Skin of body (tissue), 3 donors: Measurements from ENCODE around the gene HLA-B. TPM values are rescaled to one million over a fixed set of nuclear protein-coding genes. Genes with fewer than 3 reads are reported as not detected.

ENCODE experiments used
- DNase-seq: peaks from one replicate; lab custom pipeline; 2025; lab: John Stamatoyannopoulos, UW
- small RNA-seq: library from RNA; depleted of rRNA; stranded (forward); fragments of <200 nt; gene quantifications from one replicate; pipeline ENCODE3, GENCODE V24; 2014; ENCODE audit warnings: low replicate concordance
- total RNA-seq: library from RNA; depleted of rRNA; stranded (reverse); fragments of >200 nt; gene quantifications from one replicate; pipeline ENCODE4 v1.2.3, GENCODE V29; 2014

HLA-B gene
- total RNA-seq, 1 donor from 2014 or later: 155 TPM

GRCh38 chr6:31308050-31308844, 48.7 kb downstream of the HLA-B start:
- no peak for DNase-seq

GRCh38 chr6:31307669-31308049, 49.3 kb downstream of the HLA-B start:
- no peak for DNase-seq

- no peak for DNase-seq
These were observed 51.2 kb downstream of the HLA-B start for GRCh38 chr6:31305703-31306219.

- no peak for DNase-seq
These were observed 52.3 kb downstream of the HLA-B start for GRCh38 chr6:31304683-31305082.

Small RNA genes lying within 50 kb of the gene (small RNA-seq; reads per million reads assigned to genes)
- gene HLA-S (not detected), gene MIR6891 (not detected), gene RF00019 (not detected), gene RNU6-283P (not detected)

Other genes with a start within 250 kb of the HLA-B start
- 4.7 TPM for gene C6orf15, start 244.6 kb downstream of the HLA-B start, total RNA-seq
- 5.9 TPM for gene PSORS1C1, start 242.4 kb downstream of the HLA-B start, total RNA-seq
- gene CDSN, start 236.7 kb downstream of the HLA-B start, total RNA-seq: 37.1 TPM
- gene PSORS1C2, start 218.1 kb downstream of the HLA-B start, total RNA-seq: 2.9 TPM
- gene CCHCR1, start 199.4 kb downstream of the HLA-B start, total RNA-seq: 18.1 TPM
- 10.0 TPM for gene TCF19, start 198.6 kb downstream of the HLA-B start, total RNA-seq
- gene POU5F1, start 186.5 kb downstream of the HLA-B start, total RNA-seq: 0.69 TPM
- gene HLA-C, start 85.1 kb downstream of the HLA-B start, total RNA-seq: 25.7 TPM
- 7.0 TPM for gene MICA, start 46.4 kb upstream of the HLA-B start, total RNA-seq
- 1.2 TPM for gene MICB, start 141.0 kb upstream of the HLA-B start, total RNA-seq
- gene MCCD1, start 171.8 kb upstream of the HLA-B start, total RNA-seq: not detected
- gene DDX39B, start 184.8 kb upstream of the HLA-B start, total RNA-seq: 267 TPM
- gene ATP6V1G2, start 189.4 kb upstream of the HLA-B start, total RNA-seq: 1.4 TPM
- gene NFKBIL1, start 190.4 kb upstream of the HLA-B start, total RNA-seq: 12.1 TPM
- gene LTA, start 215.1 kb upstream of the HLA-B start, total RNA-seq: not detected
- gene TNF, start 218.4 kb upstream of the HLA-B start, total RNA-seq: 1.9 TPM
- 1.6 TPM for gene LTB, start 225.2 kb upstream of the HLA-B start, total RNA-seq
- 7.6 TPM for gene LST1, start 229.1 kb upstream of the HLA-B start, total RNA-seq
- gene NCR3, start 235.8 kb upstream of the HLA-B start, total RNA-seq: not detected